Activated CD4-positive, alpha-beta T cell treated with anti-CD3 and anti-CD28 coated beads, Interleukin-2, amount 10 ng/mL, durations not matched to agents 24 days and 14 days (primary cell): Measurements from ENCODE around the gene FUT8. TPM values are rescaled to one million over a fixed set of nuclear protein-coding genes. Genes with fewer than 3 reads are reported as not detected.
A peak's percentile ranks its signal among the peaks of the same experiment; 100 is the strongest.

Experiments
- DNase-seq: peaks from one replicate; pipeline ENCODE4 v3.0.0; 2022
- H3K27ac Mint-ChIP-seq: one replicate; pipeline ENCODE4 v1.8.0; 2022; ENCODE audit warnings: mild to moderate bottlenecking, mixed read lengths
- H3K27me3 Mint-ChIP-seq: one replicate; pipeline ENCODE4 v1.8.0; 2022; ENCODE audit warnings: mixed read lengths
- H3K36me3 Mint-ChIP-seq: one replicate; pipeline ENCODE4 v1.8.0; 2022; ENCODE audit warnings: low read depth, mild to moderate bottlenecking, mixed read lengths
- H3K4me1 Mint-ChIP-seq: one replicate; pipeline ENCODE4 v1.8.0; 2021; ENCODE audit warnings: mixed read lengths
- H3K4me3 Mint-ChIP-seq: one replicate; pipeline ENCODE4 v1.8.0; 2022; ENCODE audit warnings: mild to moderate bottlenecking, moderate library complexity, mixed read lengths
- H3K9me3 Mint-ChIP-seq: one replicate; pipeline ENCODE4 v1.8.0; 2021; ENCODE audit warnings: mixed read lengths
- intact Hi-C: fragments of 100-400 bp; cut with micrococcal nuclease; formaldehyde crosslinking; loops from one replicate; pipeline ENCODE4 v1.15.1; 2023
- total RNA-seq: library from RNA; stranded (reverse); gene quantifications from 2 replicates; pipeline ENCODE4 v1.2.3, GENCODE V29; 2022

Gene FUT8
- total RNA-seq, 1 donor from 2014 or later: 137 TPM

DNA sequence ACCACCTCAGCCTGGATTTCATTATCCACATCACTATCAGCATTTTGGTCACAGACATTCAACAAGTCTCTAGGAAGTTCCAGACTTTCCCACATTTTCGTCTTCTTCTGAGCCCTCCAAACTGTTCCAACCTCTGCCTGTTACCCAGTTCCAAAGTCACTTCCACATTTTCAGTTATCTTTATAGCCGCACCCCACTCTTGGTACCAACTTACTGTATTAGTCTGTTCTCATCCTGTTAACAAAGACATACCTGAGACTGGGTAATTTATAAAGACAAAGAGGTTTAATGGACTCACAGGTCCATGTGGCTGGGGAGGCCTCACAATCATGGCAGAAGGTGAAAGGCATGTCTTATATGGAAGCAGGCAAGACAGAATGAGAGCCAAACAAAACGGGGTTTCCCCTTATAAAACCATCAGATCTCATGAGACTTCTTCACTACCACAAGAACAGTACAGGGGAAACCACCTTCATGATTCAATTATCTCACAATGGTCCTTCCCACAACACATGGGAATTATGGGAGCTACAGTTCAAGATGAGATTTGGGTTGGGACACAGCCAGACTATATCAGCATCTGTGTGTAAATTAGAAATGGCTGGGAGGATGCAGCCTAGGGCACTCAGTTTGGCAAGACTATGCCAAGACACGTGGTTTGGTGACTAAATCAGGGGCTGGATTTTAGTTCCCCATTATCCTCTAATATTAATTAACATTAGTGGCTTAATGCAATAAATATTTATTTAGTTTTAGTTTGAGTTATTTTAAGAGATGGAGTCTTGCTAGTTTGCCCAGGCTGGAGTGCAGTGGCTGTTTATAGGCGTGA, 16.2 kb upstream of the FUT8 start:
- H3K9me3 Mint-ChIP-seq: peaks cover 23% of the 10 kb centered on the region
- peak overlapping the region; percentile 1 for H3K4me3 Mint-ChIP-seq
- intact Hi-C loops: loop anchor here (2.0 kb wide), 2 partner anchors 17 to 59 kb away; partner anchors contain the start of gene FUT8
- peaks cover 15% of the 10 kb centered on the region for H3K4me1 Mint-ChIP-seq
- H3K27ac Mint-ChIP-seq: peak overlapping the region; percentile 63
- H3K36me3 Mint-ChIP-seq: peaks cover 68% of the 10 kb centered on the region
- no peak for DNase-seq
- no peaks in the 10 kb centered on the region for H3K27me3 Mint-ChIP-seq

DNA sequence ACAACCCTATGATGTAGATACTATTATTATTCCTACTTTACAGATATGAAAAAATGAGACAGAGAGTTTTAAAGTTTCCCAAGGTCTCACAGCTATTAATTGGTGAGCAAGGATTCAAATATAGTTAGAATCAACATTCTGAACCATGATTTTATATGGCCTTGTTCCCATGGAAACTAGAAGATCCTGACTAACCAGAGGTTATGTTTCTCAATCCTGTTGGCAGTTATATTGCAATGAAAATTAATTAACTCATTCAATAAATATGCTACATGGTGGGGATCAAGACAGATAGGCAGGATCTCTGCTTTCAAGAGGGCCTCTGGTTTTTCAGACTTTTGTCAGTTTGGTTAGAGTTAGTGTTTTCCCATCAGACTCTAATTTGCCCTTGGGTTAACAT, 9.3 kb upstream of the FUT8 start:
- H3K9me3 Mint-ChIP-seq: no peaks in the 10 kb centered on the region
- no peaks in the 10 kb centered on the region for H3K27me3 Mint-ChIP-seq
- H3K4me1 Mint-ChIP-seq: peaks cover 9% of the 10 kb centered on the region
- H3K4me3 Mint-ChIP-seq: no peak overlapping the region
- H3K36me3 Mint-ChIP-seq: peaks cover 39% of the 10 kb centered on the region
- no peak overlapping the region for H3K27ac Mint-ChIP-seq
- intact Hi-C loops: no loop called here
- DNase-seq: no peak

DNA sequence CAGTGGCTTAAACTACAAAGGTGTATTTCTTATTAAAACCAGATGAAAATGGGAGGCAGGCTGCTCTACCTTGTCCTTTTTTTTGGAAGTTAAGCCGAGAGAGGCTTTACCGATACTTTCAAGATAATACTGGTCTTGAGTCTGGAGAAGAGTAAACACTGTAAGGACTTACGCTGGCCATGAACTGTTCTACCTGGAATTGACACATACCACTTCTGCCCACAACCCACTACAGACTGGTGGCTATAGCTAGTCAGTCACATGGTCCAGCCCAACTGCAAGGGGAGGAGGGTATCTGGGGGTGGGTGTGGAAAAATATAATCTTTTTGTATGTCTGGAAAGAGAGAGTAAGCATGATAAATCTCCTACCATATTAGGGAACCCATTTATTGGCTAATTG, 4.4 kb upstream of the FUT8 start:
- H3K27ac Mint-ChIP-seq: peak overlapping the region; percentile 42
- no peaks in the 10 kb centered on the region for H3K9me3 Mint-ChIP-seq
- intact Hi-C loops: no loop called here
- no peaks in the 10 kb centered on the region for H3K27me3 Mint-ChIP-seq
- peaks cover 34% of the 10 kb centered on the region for H3K36me3 Mint-ChIP-seq
- no peak for DNase-seq
- peaks cover 27% of the 10 kb centered on the region for H3K4me1 Mint-ChIP-seq
- no peak overlapping the region for H3K4me3 Mint-ChIP-seq

DNA sequence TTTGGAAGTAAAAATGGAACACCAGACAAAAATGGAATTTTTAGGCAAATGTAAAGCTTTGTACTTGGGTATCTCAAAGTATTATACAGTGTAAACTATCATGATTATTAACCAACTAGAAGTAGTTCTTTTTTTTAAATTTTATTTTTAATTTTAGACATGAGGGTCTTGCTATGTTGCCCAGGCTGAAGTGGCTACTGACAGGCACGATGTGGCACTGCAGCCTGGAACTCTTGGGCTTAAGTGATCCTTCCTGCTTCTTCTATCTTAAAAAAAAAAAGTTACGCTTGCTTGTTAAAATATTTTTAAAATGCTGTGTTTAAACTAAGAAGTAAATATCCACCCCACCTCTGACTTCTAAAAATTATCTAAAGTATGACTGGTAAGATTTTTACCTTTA, 1.9 kb upstream of the FUT8 start:
- Mint-ChIP-seq H3K27me3 (no peaks in the 10 kb centered on the region), H3K4me1 (peaks cover 40% of the 10 kb centered on the region), H3K27ac (peak overlapping the region; percentile 96), H3K9me3 (no peaks in the 10 kb centered on the region), H3K4me3 (peak overlapping the region; percentile 99), H3K36me3 (peaks cover 24% of the 10 kb centered on the region)
- DNase-seq: no peak
- intact Hi-C loops: loop anchor here (1.0 to 5.0 kb wide), 4 partner anchors 38 to 1097 kb away; partner anchors contain the start of gene GPHN

DNA sequence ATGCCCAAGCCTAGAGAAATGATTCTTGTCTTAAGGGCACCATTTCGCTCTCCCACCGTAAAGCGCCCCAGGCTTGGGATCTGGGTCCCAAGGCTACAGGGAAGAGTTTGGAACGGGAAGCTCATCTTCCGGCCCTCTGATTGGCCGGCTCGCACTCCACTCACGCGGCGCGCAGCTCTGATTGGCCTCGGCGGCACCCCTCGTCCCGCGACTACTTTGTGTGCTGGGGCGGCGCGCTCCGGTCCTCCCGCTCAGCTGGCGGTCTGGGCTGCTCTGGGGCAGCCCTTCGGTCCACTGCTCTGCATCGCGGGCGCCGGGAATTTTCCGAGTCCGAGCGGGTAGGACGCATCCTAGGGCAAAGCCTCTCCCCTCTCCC, 886 bp upstream of the FUT8 start:
- H3K4me1 Mint-ChIP-seq: peaks cover 39% of the 10 kb centered on the region
- peak; percentile 95 for DNase-seq
- intact Hi-C loops: loop anchor here (1.0 to 5.0 kb wide), 11 partner anchors 15 to 1096 kb away; partner anchors contain the start of genes GPHN and MAX
- peak overlapping the region; percentile 99 for H3K4me3 Mint-ChIP-seq
- no peaks in the 10 kb centered on the region for H3K9me3 Mint-ChIP-seq
- H3K27ac Mint-ChIP-seq: peak overlapping the region; percentile 96
- peaks cover 20% of the 10 kb centered on the region for H3K36me3 Mint-ChIP-seq
- no peaks in the 10 kb centered on the region for H3K27me3 Mint-ChIP-seq

DNA sequence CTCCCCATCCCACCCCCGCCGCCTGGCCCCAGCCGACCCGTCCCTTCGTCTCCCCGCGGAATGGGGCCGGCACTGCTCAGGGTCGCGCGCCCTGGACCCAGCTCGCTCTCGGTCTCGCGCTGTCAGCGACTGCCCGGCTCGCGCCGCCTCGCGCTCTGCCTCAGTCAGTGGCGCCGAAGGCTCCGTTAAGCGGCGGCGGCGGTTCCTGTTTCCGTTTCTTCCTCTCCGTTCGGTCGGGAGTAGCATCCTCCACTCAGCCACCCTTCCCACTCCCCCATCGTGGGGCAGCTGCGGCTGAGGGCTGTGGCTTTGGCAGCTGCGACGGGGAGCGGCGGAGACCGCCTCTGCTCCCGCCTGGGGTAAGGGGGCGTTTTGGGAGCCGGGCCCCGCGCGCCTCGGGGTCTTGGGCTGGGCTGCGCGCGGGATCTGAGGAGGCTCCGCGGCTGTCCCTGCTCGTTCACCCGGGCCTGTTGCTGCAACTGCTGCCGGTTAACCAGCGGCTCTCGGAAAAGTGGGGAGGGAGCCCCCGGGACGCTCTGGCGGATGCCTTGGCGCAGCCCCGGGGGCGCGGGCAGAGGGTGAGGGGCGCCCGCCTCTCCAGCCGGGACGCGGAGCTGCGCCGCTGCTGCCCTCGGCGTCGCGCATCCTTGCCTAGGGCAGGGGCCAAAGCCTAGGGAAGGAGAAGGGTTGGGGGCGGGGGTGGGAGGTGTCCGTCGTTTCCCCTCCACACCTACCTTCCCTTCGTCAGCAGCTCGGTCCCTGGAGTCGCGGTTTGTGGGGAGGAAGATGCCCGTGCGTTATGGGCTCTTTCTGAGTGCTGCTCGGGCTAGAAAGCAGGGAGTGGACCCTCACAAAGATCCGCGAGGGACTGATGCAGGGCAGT, 567 bp downstream of the FUT8 start:
- Mint-ChIP-seq H3K27ac (peak overlapping the region; percentile 96), H3K4me3 (peak overlapping the region; percentile 99), H3K27me3 (no peaks in the 10 kb centered on the region), H3K36me3 (peaks cover 16% of the 10 kb centered on the region), H3K9me3 (no peaks in the 10 kb centered on the region), H3K4me1 (peaks cover 39% of the 10 kb centered on the region)
- DNase-seq: peak; percentile 92
- intact Hi-C loops: loop anchor here (1.0 to 5.0 kb wide), 10 partner anchors 16 to 1094 kb away; partner anchors contain the start of genes GPHN and MAX

DNA sequence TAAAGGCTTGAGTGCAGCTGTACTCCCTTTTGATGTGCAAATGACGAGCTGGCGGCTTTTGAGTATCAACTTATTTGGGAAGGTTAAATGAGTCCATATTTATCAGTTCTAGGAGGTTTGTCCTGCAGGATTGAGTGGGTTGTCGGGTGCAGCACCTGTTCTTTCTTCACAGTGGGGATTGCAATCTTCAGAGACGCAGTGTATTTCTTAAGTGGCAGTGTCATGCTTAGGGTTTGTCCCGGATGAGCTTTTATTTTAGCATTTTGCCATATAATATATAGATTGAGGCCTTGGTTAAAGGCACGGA, 1.2 kb downstream of the FUT8 start:
- H3K36me3 Mint-ChIP-seq: peaks cover 15% of the 10 kb centered on the region
- peaks cover 36% of the 10 kb centered on the region for H3K4me1 Mint-ChIP-seq
- peak overlapping the region; percentile 99 for H3K4me3 Mint-ChIP-seq
- H3K27ac Mint-ChIP-seq: peak overlapping the region; percentile 79
- intact Hi-C loops: loop anchor here (1.0 to 5.0 kb wide), 9 partner anchors 17 to 1094 kb away; partner anchors contain the start of genes GPHN and MAX
- DNase-seq: no peak
- no peaks in the 10 kb centered on the region for H3K27me3 Mint-ChIP-seq
- no peaks in the 10 kb centered on the region for H3K9me3 Mint-ChIP-seq

DNA sequence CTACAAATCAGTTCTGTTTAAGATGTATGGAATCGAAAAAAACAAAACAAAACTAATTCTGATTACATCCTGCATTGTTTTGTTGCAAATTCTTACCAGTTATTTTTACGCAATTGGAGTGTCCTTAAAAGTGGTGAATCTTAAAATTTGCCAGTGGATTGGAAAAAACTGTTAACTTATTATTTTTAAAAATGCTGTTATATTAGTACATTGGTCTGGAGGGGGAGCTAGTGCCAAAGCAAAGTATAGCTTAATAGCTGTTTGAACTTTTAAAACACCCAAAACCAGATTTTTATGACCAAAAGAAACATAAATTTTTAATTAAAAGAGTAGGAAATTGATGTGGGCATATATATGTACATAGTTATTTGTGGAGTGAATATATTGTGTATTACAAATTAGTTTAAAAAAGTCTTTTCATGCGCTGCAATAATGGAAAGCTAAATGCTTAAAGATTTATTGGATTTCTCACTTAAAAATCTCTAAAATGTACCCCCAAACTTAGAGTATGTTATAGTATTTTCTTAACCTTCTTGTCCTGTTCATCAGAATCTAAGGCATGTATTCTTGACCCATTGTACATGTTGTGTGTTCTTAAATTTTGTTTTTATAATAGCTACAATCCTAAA, 2.5 kb downstream of the FUT8 start:
- H3K9me3 Mint-ChIP-seq: no peaks in the 10 kb centered on the region
- peaks cover 38% of the 10 kb centered on the region for H3K4me1 Mint-ChIP-seq
- H3K27ac Mint-ChIP-seq: no peak overlapping the region
- intact Hi-C loops: loop anchor here (1.0 to 5.0 kb wide), 6 partner anchors 43 to 1092 kb away; partner anchors contain the start of gene GPHN
- peak; percentile 70 for DNase-seq
- peak overlapping the region; percentile 99 for H3K4me3 Mint-ChIP-seq
- H3K36me3 Mint-ChIP-seq: peaks cover 13% of the 10 kb centered on the region
- no peaks in the 10 kb centered on the region for H3K27me3 Mint-ChIP-seq

DNA sequence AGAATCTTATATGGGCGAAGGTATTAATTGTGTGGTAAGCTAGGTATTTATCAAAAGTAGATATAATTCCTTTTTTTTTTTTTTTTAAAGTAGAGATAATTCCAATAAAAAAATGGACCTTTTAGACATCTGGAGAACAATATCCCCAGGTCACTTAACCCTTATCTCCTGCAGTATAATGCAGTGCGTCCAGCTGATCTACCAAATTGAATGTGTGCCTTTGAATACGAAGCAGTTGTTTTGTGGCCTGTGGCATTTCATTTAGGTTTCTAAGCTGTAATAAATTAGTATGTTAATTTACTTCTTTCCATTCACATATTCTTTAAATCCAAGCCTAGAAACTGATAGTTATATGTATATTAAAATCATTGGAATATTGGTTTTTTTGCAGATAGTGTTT, 3.1 kb downstream of the FUT8 start:
- Mint-ChIP-seq H3K27me3 (no peaks in the 10 kb centered on the region), H3K9me3 (no peaks in the 10 kb centered on the region), H3K4me3 (no peak overlapping the region), H3K27ac (no peak overlapping the region), H3K36me3 (peaks cover 13% of the 10 kb centered on the region), H3K4me1 (peaks cover 38% of the 10 kb centered on the region)
- intact Hi-C loops: loop anchor here (2.0 kb wide), 2 partner anchors 545 to 655 kb away; no protein-coding TSS in a partner anchor
- DNase-seq: no peak

DNA sequence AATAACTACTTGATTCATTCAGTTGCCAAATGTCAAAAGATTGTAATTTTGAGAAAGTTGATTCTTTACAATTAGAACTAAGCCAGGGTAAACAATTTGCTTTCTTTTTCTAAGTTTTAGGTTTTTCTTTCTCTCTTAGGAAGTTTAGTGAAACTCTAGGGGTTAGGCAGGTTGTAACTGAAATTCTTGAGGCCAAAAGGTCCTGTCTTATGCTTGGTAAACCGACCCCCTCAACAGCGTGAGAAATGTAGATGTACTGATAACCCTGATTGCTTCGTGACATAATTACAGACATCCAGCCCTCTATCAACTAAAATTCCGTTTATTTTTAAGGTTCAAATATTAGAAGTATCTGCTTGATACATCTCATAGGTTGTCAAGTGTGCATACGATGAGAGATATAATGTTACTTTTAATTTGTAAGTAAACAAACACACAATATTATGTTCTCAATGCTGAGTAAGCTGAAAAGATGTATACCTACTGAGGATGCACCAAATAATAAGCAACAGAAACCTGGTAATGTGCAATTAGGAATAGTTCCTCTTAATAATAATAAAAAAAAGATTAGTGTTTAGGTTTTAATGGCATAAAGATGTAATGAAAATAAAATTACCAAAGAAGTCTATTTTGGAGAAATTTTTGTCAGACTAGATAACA, 7.2 kb downstream of the FUT8 start:
- no peak overlapping the region for H3K4me3 Mint-ChIP-seq
- DNase-seq: no peak
- H3K36me3 Mint-ChIP-seq: peaks cover 19% of the 10 kb centered on the region
- H3K4me1 Mint-ChIP-seq: peaks cover 31% of the 10 kb centered on the region
- H3K9me3 Mint-ChIP-seq: no peaks in the 10 kb centered on the region
- intact Hi-C loops: no loop called here
- H3K27ac Mint-ChIP-seq: no peak overlapping the region
- H3K27me3 Mint-ChIP-seq: no peaks in the 10 kb centered on the region

DNA sequence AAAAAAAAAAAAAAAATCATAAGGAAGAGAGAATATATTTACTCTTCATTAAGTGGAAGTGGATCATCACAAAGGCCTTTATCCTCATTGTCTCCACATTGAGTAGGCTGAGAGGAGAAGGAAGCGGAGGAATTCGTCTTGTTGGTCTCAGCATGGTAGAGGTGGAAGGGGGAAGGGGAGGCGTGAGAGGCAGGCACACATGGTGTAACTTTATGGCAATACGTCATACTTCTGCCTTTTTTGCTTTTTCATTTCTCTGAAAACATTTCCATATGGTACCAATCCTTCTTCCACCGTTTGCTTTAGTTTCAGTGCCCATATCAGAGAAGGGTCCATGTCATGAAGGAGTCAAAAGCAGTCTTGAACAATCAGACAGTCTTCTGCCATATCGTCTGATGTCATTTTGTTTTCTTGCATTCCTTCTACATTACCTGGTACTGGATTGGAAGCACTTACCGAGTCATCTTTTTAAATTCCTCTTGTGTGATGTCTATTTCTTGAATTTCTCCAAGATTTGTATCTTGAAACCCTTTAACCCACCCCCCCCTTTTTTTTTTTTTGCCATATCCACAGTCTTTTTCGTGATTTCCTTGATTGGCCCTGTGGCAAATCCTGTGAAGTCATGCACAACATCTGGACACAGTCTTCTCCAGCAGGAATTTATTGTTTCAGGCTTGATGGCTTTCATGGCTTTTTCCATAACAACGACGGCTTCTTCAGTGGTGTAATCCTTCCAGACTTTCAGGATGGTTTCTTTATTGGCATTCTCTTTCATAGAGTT, 8.9 kb downstream of the FUT8 start:
- Mint-ChIP-seq H3K4me1 (peaks cover 31% of the 10 kb centered on the region), H3K4me3 (no peak overlapping the region), H3K27ac (peak overlapping the region; percentile 25), H3K36me3 (peaks cover 25% of the 10 kb centered on the region), H3K27me3 (no peaks in the 10 kb centered on the region), H3K9me3 (no peaks in the 10 kb centered on the region)
- no peak for DNase-seq
- intact Hi-C loops: no loop called here

DNA sequence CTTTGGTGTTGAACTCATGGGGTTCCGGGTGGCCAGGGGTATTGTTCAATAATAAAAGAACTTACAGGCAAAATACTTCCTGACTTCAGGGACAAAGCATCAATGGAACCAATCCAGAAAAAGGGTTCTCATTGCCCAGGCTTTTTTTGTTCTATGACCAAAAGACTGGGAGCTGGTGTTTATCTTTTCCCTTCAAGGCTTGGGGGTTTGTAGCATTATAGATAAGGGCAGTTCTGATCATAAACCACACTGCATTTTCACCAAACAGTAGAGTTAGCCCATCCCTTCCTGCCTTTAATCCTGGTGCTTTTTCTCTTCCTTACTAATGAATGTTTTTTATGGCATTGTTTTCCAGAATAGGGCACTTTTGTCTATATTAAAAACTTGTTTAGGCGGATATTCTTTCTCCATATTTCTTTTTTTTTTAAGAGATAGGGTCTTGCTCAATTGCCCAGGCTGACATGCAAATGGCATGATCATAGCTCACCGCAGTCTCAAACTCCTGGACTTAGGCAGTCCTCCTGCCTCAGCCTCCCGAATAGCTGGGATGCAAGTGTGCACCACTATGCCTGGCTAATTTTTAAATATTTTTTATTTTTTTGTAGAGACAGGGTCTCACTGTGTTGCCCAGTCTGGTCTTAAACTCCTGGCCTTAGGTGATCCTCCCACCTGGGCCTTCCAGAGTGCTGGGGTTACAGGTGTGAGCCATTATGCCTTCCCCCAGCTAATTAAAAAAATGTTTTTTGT, 9.7 kb downstream of the FUT8 start:
- no peak for DNase-seq
- Mint-ChIP-seq H3K36me3 (peaks cover 30% of the 10 kb centered on the region), H3K4me1 (peaks cover 32% of the 10 kb centered on the region), H3K4me3 (no peak overlapping the region), H3K9me3 (no peaks in the 10 kb centered on the region), H3K27ac (no peak overlapping the region), H3K27me3 (no peaks in the 10 kb centered on the region)
- intact Hi-C loops: no loop called here
